Psoas muscle (tissue), 8 donors: Measurements from ENCODE around the gene PPP2R2D. TPM values are rescaled to one million over a fixed set of nuclear protein-coding genes. Genes with fewer than 3 reads are reported as not detected.

ENCODE experiments used
- ATAC-seq, 4 donors: fragments of 200-7000 bp; cut with Tn5 transposase; one replicate each; pipeline ENCODE4 v1.9.1; 2020; ENCODE audit warnings: moderate library complexity in 3 of 4, mild to moderate bottlenecking in 2 of 4
- DNase-seq, 2 donors: peaks; one replicate each; pipeline ENCODE4 v3.0.0-alpha.2; 2020
- H3K27ac ChIP-seq: fragments of 200-600 bp; one replicate; pipeline ENCODE4 v1.8.0; 2022
- H3K27me3 ChIP-seq, 3 donors: fragments of 200-600 bp in 1 of 3; one replicate each; pipeline versions ENCODE4 v1.6.1 to v1.8.0; 2013 to 2022; ENCODE audit warnings: low read length in 2 of 3, mild to moderate bottlenecking in 2 of 3, moderate library complexity in 1 of 3; ENCODE audit not compliant: insufficient read depth in 3 of 3
- H3K36me3 ChIP-seq, 2 donors: fragments of 200-600 bp in 1 of 2; one replicate each; pipeline versions ENCODE4 v1.6.1 to v1.8.0; 2013 to 2022; ENCODE audit warnings: low read depth in 1 of 2, mild to moderate bottlenecking in 1 of 2, moderate library complexity in 1 of 2; ENCODE audit not compliant: insufficient read depth in 1 of 2
- H3K4me1 ChIP-seq: fragments of 200-600 bp; one replicate; pipeline ENCODE4 v1.8.0; 2022
- H3K4me3 ChIP-seq: fragments of 200-600 bp; one replicate; pipeline ENCODE4 v1.8.0; 2022; ENCODE audit warnings: mild to moderate bottlenecking
- H3K9me3 ChIP-seq: fragments of 200-600 bp; one replicate; pipeline ENCODE4 v1.8.0; 2022
- CTCF ChIP-seq: fragments of 200-600 bp; IDR thresholded peaks from one replicate; pipeline ENCODE4 v1.8.0; 2022; ENCODE audit warnings: antibody characterized with exemption
- WGBS, 3 donors: extraction: QIAGEN DNeasy Blood & Tissue Kit; methylation state at CpG; one replicate each; pipeline versions ENCODE4 v1.1.6 to v1.1.7; 2013; 5-methylcytosine and 5-hydroxymethylcytosine counted together
- intact Hi-C, 2 donors: fragments of 100-400 bp; cut with DNase I; formaldehyde crosslinking; loops; one replicate each; pipeline versions ENCODE4 v1.11.0 to v1.14.2; 2022
- polyA plus RNA-seq, 3 donors: library from polyadenylated mRNA; stranded (reverse); fragments of 200-250 nt; gene quantifications; one replicate each; pipeline ENCODE4 v1.2.3, GENCODE V29; 2013
- total RNA-seq, 4 donors: library from RNA; stranded (reverse); fragmentation: NEBNext Ultra II Directional in 2 of 4; extraction: Animal tissue kit (Norgen Biotek cat#: 25700) in 2 of 4; gene quantifications; one replicate each; pipeline versions ENCODE4 v1.2.1 to v1.2.4, GENCODE V29; 2021 to 2023
- donor health status: healthy with polysubstance abuse.
- donor health status: DM: no; HTN: no; CAD: no; lungs with moderate emphysema.
- donor health status: Bipolar disorder and iron deficiency.
- donor health status: healthy.
- donor health status: DM: yes; HTN: yes; CAD: no.
- donor health status: DM: no; HTN: no; CAD: no.
- donor health status: DM: no; HTN: no; CAD: no.
- donor health status: DM: yes; HTN: yes; CAD: no.

The PPP2R2D gene
- total and polyA plus RNA-seq, 7 donors, result 19.2 to 47.4 (median 25.7) TPM

GRCh38 chr10:131902691-131903090, 1.9 kb downstream of the PPP2R2D start:
- Histone ChIP-seq H3K27ac (no peak overlapping the region), H3K27me3 (peaks cover 0 to 12% (median 4%) of the 10 kb centered on the region in 3 donors), H3K36me3 (peaks cover 0 to 14% of the 10 kb centered on the region in 2 donors), H3K9me3 (no peaks in the 10 kb centered on the region), H3K4me1 (peaks cover 41% of the 10 kb centered on the region), H3K4me3 (peak overlapping the region; percentile 84)
- WGBS, 3 donors, result 94 to 96% (median 94%) methylated on average over 9 of the region's 9 CpGs
- intact Hi-C loops, result no loop called here
- TF ChIP-seq CTCF, result no peak
- DNase-seq (no peak), ATAC-seq (no peak)

GRCh38 chr10:131905267-131905571, 4.4 kb downstream of the PPP2R2D start:
- Histone ChIP-seq H3K27me3 (no peaks in the 10 kb centered on the region), H3K36me3 (peaks cover 0 to 14% of the 10 kb centered on the region in 2 donors), H3K27ac (no peak overlapping the region), H3K4me1 (peaks cover 64% of the 10 kb centered on the region), H3K9me3 (no peaks in the 10 kb centered on the region), H3K4me3 (no peak overlapping the region)
- no peak for ATAC-seq
- intact Hi-C loops, result no loop called here
- TF ChIP-seq CTCF, result no peak
- 78 to 85% (median 80%) methylated on average over 5 of the region's 5 CpGs for WGBS, 3 donors
- no peak for DNase-seq

DNA sequence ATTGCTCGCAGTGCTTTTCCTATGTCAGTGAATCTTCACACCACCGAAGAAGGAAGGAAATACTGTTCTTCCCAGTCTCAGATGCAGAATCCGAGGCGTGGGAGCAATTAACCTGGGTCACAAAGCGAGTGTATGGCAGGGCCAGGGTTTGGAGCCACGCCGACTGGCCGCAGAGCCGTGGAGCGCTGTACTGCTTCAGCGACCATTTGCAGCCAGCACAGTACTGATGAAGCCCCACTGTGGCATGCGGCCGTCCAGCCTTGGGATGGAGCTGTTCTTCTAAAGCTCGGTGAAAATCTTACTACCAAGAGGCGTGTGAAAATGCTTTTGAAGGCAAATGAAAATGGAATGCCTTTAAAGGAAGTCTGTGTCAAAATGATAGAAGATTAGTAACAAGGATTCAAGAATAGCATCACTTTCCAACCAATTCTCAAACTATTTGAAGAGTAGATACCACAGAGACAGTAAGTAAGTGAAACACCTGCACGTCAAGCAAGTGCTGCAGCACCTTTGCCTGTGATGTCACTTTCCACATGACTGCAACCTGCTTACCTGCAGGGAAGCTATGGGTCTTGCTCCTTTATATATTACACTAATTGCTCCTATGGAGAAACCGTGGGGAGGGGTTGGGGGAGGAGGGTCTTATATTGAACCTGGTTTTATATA, 4.9 kb downstream of the PPP2R2D start:
- Histone ChIP-seq H3K36me3 (peaks cover 0 to 14% of the 10 kb centered on the region in 2 donors), H3K4me1 (peaks cover 64% of the 10 kb centered on the region), H3K27ac (no peak overlapping the region), H3K9me3 (no peaks in the 10 kb centered on the region), H3K4me3 (no peak overlapping the region), H3K27me3 (no peaks in the 10 kb centered on the region)
- ATAC-seq (no peak), DNase-seq (no peak)
- TF ChIP-seq CTCF, result no peak
- intact Hi-C loops, result no loop called here
- 85 to 86% (median 86%) methylated on average over 17 of the region's 17 CpGs for WGBS, 3 donors

DNA sequence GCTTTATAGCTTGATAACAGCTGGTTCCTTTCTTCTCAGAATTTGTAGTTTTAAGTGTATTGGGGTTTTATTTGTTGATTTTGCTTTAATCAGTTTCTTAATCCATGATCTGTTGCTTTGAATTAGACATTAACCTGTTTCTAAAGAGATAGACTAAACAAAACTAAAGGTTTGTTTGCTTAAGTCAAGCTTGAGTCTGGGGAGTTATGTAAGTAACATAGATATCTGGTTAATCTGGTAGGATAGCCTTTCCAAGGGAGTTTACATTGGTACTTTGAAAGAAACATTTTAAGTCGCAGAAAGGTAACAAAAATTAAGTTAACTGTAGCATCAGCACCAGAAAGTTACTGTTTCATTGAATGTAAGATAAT, 5.4 kb downstream of the PPP2R2D start:
- Histone ChIP-seq H3K27ac (no peak overlapping the region), H3K9me3 (no peaks in the 10 kb centered on the region), H3K4me3 (no peak overlapping the region), H3K4me1 (peaks cover 67% of the 10 kb centered on the region), H3K36me3 (peaks cover 0 to 14% of the 10 kb centered on the region in 2 donors), H3K27me3 (no peaks in the 10 kb centered on the region)
- WGBS, 3 donors, result 85 to 93% (median 92%) methylated on average over 1 of the region's 1 CpG
- no peak for TF ChIP-seq CTCF
- DNase-seq (no peak), ATAC-seq (no peak)
- intact Hi-C loops, result no loop called here

DNA sequence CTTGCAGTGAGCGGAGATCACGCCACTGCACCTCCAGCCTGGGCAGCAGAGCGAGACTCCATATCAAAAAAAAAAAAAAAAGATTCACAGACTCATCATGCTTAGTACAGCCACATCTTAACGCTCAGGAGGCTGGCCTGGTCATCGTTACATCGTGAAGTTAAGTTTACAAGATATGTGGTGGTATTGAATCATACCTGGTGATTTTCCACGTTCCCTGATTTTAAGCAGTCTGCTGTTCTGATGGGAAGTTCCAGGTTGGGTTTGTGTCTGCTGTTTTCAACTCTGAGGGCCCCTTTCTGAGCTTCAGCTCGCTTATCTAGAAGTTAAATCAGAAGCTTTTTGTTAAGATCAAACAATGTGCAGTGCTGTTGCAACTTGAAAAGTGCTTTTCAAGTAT, 6.9 kb downstream of the PPP2R2D start:
- DNase-seq (no peak), ATAC-seq (no peak)
- Histone ChIP-seq H3K36me3 (peaks cover 0 to 18% of the 10 kb centered on the region in 2 donors), H3K9me3 (peaks cover 2% of the 10 kb centered on the region), H3K27ac (no peak overlapping the region), H3K27me3 (no peaks in the 10 kb centered on the region), H3K4me3 (no peak overlapping the region), H3K4me1 (peaks cover 67% of the 10 kb centered on the region)
- TF ChIP-seq CTCF, result no peak
- intact Hi-C loops, result no loop called here
- 89 to 93% (median 93%) methylated on average over 8 of the region's 8 CpGs for WGBS, 3 donors
